GM18520 (cell line): ENCODE results near the gene MYO10.
"Not testable (repeated sequence)": the region's sequence is repeated elsewhere in the genome, so short reads cannot be mapped to it uniquely, and the experiment has no call there.

Experiments
- ATAC-seq: cut with Tn5 transposase; IDR thresholded peaks from one replicate; pipeline ENCODE4 v1.9.1; 2021; ENCODE audit not compliant: unreplicated experiment

The MYO10 gene

GRCh38 chr5:16889203-16889971, 46.7 kb downstream of the MYO10 start:
- no peak for ATAC-seq

DNA sequence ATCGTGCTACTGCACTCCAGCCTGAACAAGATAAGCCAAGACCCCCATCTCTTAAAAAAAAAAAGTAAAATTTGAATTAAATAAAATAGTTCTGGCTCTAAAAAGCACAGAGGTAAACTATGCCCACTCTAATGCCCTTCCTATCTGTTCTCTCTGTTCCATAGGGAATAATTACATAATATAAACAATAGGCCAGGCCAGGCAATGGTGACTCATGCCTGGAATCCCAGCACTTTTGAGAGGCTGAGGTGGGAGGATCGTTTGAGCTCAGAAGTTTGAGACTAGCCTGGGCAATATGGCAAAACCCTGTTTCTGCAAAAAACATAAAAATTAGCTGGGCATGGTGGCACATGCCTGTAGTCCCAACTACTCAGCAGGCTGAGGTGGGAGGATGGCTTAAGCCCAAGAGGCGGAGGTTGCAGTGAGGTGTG, 47.4 kb downstream of the MYO10 start:
- ATAC-seq = no peak

DNA sequence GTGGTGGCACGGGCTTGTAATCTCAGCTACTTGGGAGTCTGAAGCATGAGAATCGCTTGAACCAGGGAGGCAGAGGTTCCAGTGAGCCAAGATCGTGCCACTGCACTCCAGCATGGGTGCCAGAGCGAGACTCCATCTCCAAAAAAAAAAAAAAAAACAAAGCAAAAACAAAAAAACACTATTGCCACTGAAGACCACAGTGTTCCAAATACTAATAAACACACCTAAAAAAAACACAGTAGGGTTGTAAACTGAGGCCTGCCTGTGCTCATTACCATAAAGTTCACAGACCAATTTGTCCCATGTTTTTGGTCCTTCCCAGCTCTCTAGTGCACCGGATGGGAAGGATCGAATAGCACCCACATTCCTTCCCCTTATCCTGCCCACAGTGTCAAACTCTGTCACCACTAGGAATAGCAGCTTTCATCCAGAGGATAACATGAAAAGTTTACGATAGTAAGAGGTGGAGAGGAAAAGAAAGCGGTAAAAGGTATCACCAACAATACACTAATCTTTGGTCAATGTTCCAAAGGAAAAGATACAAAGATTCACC, 49.2 kb downstream of the MYO10 start:
- ATAC-seq = no peak

DNA sequence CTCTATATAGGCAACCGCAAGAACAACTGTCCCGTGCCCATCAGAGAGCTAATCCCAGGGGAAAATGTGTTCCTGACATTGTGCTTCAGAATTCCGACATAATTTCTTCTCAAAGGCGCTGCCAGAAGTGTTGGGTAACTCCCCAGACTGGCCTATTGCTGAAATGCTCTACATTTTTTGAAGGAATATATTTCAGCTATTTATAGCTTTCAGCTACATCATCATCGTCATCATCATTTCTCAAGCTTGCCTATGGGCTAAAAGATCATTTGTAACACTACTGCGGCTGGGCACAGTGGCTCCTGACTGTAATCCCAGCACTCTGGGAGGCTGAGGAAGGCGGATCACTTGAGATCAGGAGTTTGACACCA, 49.7 kb downstream of the MYO10 start:
- no peak for ATAC-seq

GRCh38 chr5:16885635-16886365, 50.3 kb downstream of the MYO10 start:
- ATAC-seq = no peak

GRCh38 chr5:16884595-16884994, 51.5 kb downstream of the MYO10 start:
- ATAC-seq = no peak

GRCh38 chr5:16883806-16884205, 52.3 kb downstream of the MYO10 start:
- no peak for ATAC-seq

- no peak for ATAC-seq
Measured at GRCh38 chr5:16883176-16883575, 52.9 kb downstream of the MYO10 start.

DNA sequence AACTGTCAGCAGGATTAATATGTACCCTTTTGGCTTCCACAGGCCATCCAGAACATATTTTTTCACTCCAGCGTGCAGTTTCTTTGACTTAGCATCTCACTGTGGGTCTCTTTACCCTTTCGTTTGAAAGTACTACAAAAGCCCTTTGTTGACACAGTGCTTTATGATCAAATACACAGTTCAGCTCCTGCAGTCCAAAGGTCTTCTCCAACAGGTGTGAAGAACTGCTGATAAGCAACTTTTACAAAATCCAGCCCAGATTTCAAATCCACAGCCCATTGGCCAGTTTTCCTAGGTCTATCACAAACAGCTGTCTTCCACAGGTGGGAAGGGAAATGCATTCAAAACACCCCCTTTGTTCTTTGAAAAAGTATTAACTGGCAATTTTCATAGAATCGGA, 54.8 kb downstream of the MYO10 start:
- no peak for ATAC-seq

- ATAC-seq = no peak
Measured at GRCh38 chr5:16880547-16880946, 55.5 kb downstream of the MYO10 start.

GRCh38 chr5:16879650-16880049, 56.4 kb downstream of the MYO10 start:
- ATAC-seq = no peak

DNA sequence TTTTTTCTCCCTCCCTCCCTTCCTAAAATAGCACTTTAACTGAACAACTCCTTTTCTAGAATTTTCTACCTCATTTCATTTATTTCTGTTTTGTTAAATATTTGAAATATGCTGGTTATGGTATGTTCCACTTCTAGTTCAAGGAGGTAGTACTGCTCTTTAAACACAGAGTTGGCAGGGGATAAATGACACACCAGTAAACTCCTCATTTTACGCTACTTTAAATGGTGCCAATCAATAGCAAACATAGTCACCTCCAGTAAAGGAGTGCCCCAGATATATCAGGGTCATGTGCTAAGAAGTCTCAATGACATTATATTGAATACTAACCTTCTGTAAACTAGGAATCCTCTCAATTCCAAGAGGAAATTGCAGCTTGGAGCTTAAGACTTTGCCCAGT, 56.9 kb downstream of the MYO10 start:
- no peak for ATAC-seq

GRCh38 chr5:16877267-16877935, 58.7 kb downstream of the MYO10 start:
- ATAC-seq = no peak

DNA sequence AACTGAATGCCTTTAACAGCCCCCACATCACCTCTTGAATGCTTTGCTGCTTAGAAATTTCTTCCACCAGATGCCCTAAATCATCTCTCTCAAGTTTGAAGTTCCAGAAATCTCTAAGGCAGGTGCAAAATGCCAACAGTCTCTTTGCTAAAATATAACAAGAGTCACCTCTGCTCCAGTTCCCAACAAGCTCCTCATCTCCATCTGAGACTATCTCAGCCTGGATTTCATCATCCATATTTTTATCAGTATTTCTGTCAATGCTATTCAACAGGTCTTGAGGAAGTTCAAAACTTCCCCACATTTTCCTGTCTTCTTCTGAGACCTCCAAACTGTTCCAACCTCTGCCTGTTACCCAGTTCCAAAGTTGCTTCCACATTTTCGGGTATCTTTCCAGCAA, 61.7 kb downstream of the MYO10 start:
- ATAC-seq = not testable (repeated sequence)

- no peak for ATAC-seq
Measured at GRCh38 chr5:16871746-16872339, 64.2 kb downstream of the MYO10 start.

DNA sequence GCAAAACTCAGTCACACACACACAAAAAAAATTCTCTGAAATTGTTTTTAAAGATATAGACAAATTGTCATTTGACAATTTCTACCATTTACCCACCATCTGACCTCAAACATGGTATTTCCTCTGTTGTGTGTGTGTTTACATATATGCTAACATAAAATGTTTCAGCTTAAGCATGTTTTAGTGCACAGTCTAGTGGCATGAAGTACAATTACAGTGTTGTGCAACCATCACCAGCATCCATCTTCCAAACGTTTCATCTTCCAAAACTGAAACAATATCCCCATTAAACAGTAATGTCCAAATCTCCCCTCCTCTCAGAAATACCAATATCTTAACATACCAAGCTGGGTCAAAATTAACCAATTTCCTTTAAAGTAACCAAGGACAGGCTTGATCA, 65.2 kb downstream of the MYO10 start:
- no peak for ATAC-seq

GRCh38 chr5:16869821-16870796, 66.0 kb downstream of the MYO10 start:
- no peak for ATAC-seq

GRCh38 chr5:16867577-16867953, 68.5 kb downstream of the MYO10 start:
- ATAC-seq = no peak

- no peak for ATAC-seq
Measured at GRCh38 chr5:16866795-16867576, 69.1 kb downstream of the MYO10 start.
